H9 (cell line): ENCODE results near the gene CD244. TPM values are rescaled to one million over a fixed set of nuclear protein-coding genes. Genes with fewer than 3 reads are reported as not detected.
"Not testable (repeated sequence)": the region's sequence is repeated elsewhere in the genome, so short reads cannot be mapped to it uniquely, and the experiment has no call there.

Source experiments
- DNase-seq: peaks from one replicate; pipeline ENCODE4 v3.0.0-alpha.2; 2017
- H2AFZ ChIP-seq: one replicate; pipeline ENCODE4 v1.6.1; 2013; ENCODE audit warnings: mild to moderate bottlenecking, low read length, control low read depth, moderate library complexity
- H2AK5ac ChIP-seq: 2 replicates; pipeline ENCODE4 v1.6.1; 2013; ENCODE audit warnings: low read length, control low read depth, mixed read lengths; ENCODE audit not compliant: insufficient read length
- H2BK120ac ChIP-seq: one replicate; pipeline ENCODE4 v1.6.1; 2013; ENCODE audit warnings: low read depth, mild to moderate bottlenecking, low read length, control low read depth, inconsistent platforms; ENCODE audit not compliant: poor library complexity, severe bottlenecking
- H2BK12ac ChIP-seq: 2 replicates; pipeline ENCODE4 v1.6.1; 2013; ENCODE audit warnings: low read length, control low read depth, mixed read lengths, low read depth; ENCODE audit not compliant: insufficient read length
- H2BK15ac ChIP-seq: 2 replicates; pipeline ENCODE4 v1.6.1; 2013; ENCODE audit warnings: low read depth, low read length, control low read depth
- H2BK20ac ChIP-seq: one replicate; pipeline ENCODE4 v1.6.1; 2013; ENCODE audit warnings: low read depth, mild to moderate bottlenecking, low read length, control low read depth, inconsistent platforms; ENCODE audit not compliant: poor library complexity, severe bottlenecking
- H2BK5ac ChIP-seq: 2 replicates; pipeline ENCODE4 v1.6.1; 2013; ENCODE audit warnings: low read length, control low read depth, mixed read lengths; ENCODE audit not compliant: insufficient read length
- H3K14ac ChIP-seq: 2 replicates; pipeline ENCODE4 v1.6.1; 2013; ENCODE audit warnings: low read length, control low read depth; ENCODE audit not compliant: insufficient read depth
- H3K18ac ChIP-seq: 2 replicates; pipeline ENCODE4 v1.6.1; 2013; ENCODE audit warnings: low read depth, mild to moderate bottlenecking, mixed read lengths, low read length, control low read depth; ENCODE audit not compliant: insufficient read length
- H3K23ac ChIP-seq: 2 replicates; pipeline ENCODE4 v1.6.1; 2013; ENCODE audit warnings: low read length, control low read depth, mixed read lengths, low read depth; ENCODE audit not compliant: insufficient read length
- H3K23me2 ChIP-seq: 2 replicates; pipeline ENCODE4 v1.6.1; 2013; ENCODE audit warnings: low read depth, mild to moderate bottlenecking, mixed read lengths, low read length, control low read depth; ENCODE audit not compliant: insufficient read length, poor library complexity, severe bottlenecking
- H3K27ac ChIP-seq: 2 replicates; pipeline ENCODE4 v1.5.1; 2013; ENCODE audit warnings: low read length, control low read depth, mixed read lengths, low read depth; ENCODE audit not compliant: insufficient read length
- H3K27me3 ChIP-seq: 2 replicates; pipeline ENCODE4 v1.6.1; 2013; ENCODE audit warnings: low read length, control low read depth, inconsistent platforms; ENCODE audit not compliant: insufficient read depth
- H3K4ac ChIP-seq: 2 replicates; pipeline ENCODE4 v1.6.1; 2013; ENCODE audit warnings: low read depth, mild to moderate bottlenecking, control low read depth, inconsistent platforms, low read length, moderate library complexity
- H3K4me1 ChIP-seq: 2 replicates; pipeline ENCODE4 v1.6.1; 2013; ENCODE audit warnings: low read length, control low read depth, inconsistent platforms; ENCODE audit not compliant: insufficient read depth
- H3K4me2 ChIP-seq: 2 replicates; pipeline ENCODE4 v1.6.1; 2013; ENCODE audit warnings: low read length, control low read depth, mixed read lengths; ENCODE audit not compliant: insufficient read length, insufficient read depth
- H3K56ac ChIP-seq: 2 replicates; pipeline ENCODE4 v1.6.1; 2013; ENCODE audit warnings: low read depth, mild to moderate bottlenecking, mixed read lengths, low read length, control low read depth; ENCODE audit not compliant: insufficient read length
- H3K79me1 ChIP-seq: 2 replicates; pipeline ENCODE4 v1.6.1; 2013; ENCODE audit warnings: low read depth, mild to moderate bottlenecking, moderate library complexity, low read length, control low read depth, inconsistent platforms; ENCODE audit not compliant: insufficient read depth, poor library complexity, severe bottlenecking
- H3K79me2 ChIP-seq: 2 replicates; pipeline ENCODE4 v1.6.1; 2013; ENCODE audit warnings: low read length, control low read depth, inconsistent platforms; ENCODE audit not compliant: insufficient read depth
- H3K9ac ChIP-seq: 2 replicates; pipeline ENCODE4 v1.6.1; 2013; ENCODE audit warnings: low read length, control low read depth, mixed read lengths; ENCODE audit not compliant: insufficient read length; ENCODE audit errors: extremely low read depth
- H3K9me3 ChIP-seq: one replicate; pipeline ENCODE4 v1.6.1; 2013; ENCODE audit warnings: low read depth, low read length, inconsistent platforms; ENCODE audit not compliant: control insufficient read depth
- H3T11ph ChIP-seq: one replicate; pipeline ENCODE4 v1.6.1; 2013; ENCODE audit warnings: mild to moderate bottlenecking, low read length, control low read depth, inconsistent platforms
- H4K20me1 ChIP-seq: one replicate; pipeline ENCODE4 v1.6.1; 2013; ENCODE audit not compliant: control insufficient read depth, insufficient read length, insufficient read depth
- H4K5ac ChIP-seq: 2 replicates; pipeline ENCODE4 v1.6.1; 2013; ENCODE audit warnings: low read depth, mild to moderate bottlenecking, mixed read lengths, low read length, control low read depth; ENCODE audit not compliant: insufficient read length
- H4K8ac ChIP-seq: replicated peaks from 2 replicates; pipeline ENCODE4 v1.6.1; 2013; ENCODE audit warnings: low read length, control low read depth, mixed read lengths, low read depth; ENCODE audit not compliant: insufficient read length
- H4K91ac ChIP-seq: 2 replicates; pipeline ENCODE4 v1.6.1; 2013; ENCODE audit warnings: low read depth, mild to moderate bottlenecking, moderate library complexity, mixed read lengths, low read length, control low read depth; ENCODE audit not compliant: insufficient read length
- H3K27ac Mint-ChIP-seq, 3 experiments: 2 replicates in 2 of 3; 3 replicates in 1 of 3; pipeline ENCODE4 v1.8.0; 2020 to 2021; ENCODE audit warnings: mixed read lengths in 3 of 3, mild to moderate bottlenecking in 1 of 3, moderate library complexity in 1 of 3
- H3K27me3 Mint-ChIP-seq: 2 replicates; pipeline ENCODE4 v1.8.0; 2021; ENCODE audit warnings: low read depth, mild to moderate bottlenecking, moderate library complexity, mixed read lengths
- H3K36me3 Mint-ChIP-seq, 3 experiments: 2 replicates in 2 of 3; 3 replicates in 1 of 3; pipeline ENCODE4 v1.8.0; 2020 to 2021; ENCODE audit warnings: low read depth in 3 of 3, mixed read lengths in 3 of 3; ENCODE audit not compliant: insufficient read depth in 1 of 3
- H3K4me1 Mint-ChIP-seq, 2 experiments: 2 replicates each; pipeline ENCODE4 v1.8.0; 2020; ENCODE audit warnings: mixed read lengths in 2 of 2
- H3K4me3 Mint-ChIP-seq, 2 experiments: 2 replicates in 1 of 2; 3 replicates in 1 of 2; pipeline ENCODE4 v1.8.0; 2020 to 2021; ENCODE audit warnings: mild to moderate bottlenecking in 2 of 2, mixed read lengths in 2 of 2, moderate library complexity in 1 of 2
- H3K9me3 Mint-ChIP-seq, 2 experiments: 2 replicates in 1 of 2; 3 replicates in 1 of 2; pipeline ENCODE4 v1.8.0; 2020; ENCODE audit warnings: mild to moderate bottlenecking in 2 of 2, mixed read lengths in 2 of 2, moderate library complexity in 1 of 2
- WGBS: extraction: QIAGEN DNeasy Blood & Tissue Kit; methylation state at CpG from one replicate; pipeline ENCODE4 v1.1.7; 2013; ENCODE audit warnings: missing lambda C conversion rate, low lambda C conversion rate, mixed read lengths; ENCODE audit not compliant: insufficient read length; ENCODE audit errors: extremely low coverage; 5-methylcytosine and 5-hydroxymethylcytosine counted together
- total RNA-seq: library from RNA; stranded (reverse); gene quantifications from 2 replicates; pipeline ENCODE4 v1.2.1, GENCODE V29; 2021
- TF ChIP-seq, protein P1 (sequence below): fragments of 200-600 bp; sonication (generic); conservative IDR thresholded peaks from 3 replicates; pipeline ENCODE4 v1.8.0; 2021; ENCODE audit warnings: antibody characterized with exemption, mild to moderate bottlenecking

Gene CD244
- total RNA-seq, 1 experiment from 2014 or later = not detected

DNA sequence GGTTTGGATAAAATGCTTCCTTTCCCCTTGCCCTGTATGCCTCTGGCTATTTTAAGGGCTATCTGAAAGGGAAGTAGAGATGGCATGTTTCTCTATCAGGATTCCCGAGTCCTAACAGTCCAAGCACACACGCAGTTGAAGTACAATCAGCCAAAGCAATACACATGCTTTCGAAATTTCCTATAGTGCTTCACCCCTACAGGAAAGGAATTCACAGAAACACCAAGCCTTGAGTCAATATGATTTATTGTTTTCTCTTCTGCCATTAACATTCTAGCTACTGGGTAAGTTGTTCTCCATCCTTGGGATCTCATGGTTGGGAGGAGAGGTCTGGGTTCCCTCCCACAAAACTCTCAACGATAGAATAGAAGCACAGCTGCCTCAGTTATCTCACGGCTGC, 13.6 kb upstream of the CD244 start:
- Histone ChIP-seq H4K20me1 (no peaks in the 10 kb centered on the region), H3K4me2 (no peak overlapping the region), H2AFZ (no peak overlapping the region), H4K91ac (no peak overlapping the region), H3K23me2 (no peaks in the 10 kb centered on the region), H3K56ac (no peak overlapping the region), H4K8ac (no peak overlapping the region), H2BK15ac (no peak overlapping the region), H3K79me1 (no peaks in the 10 kb centered on the region), H3K9ac (no peak overlapping the region), H3T11ph (no peak overlapping the region), H2BK120ac (no peak overlapping the region), H3K27me3 (no peaks in the 10 kb centered on the region), H3K79me2 (no peaks in the 10 kb centered on the region), H3K14ac (no peak overlapping the region), H3K27ac (no peak overlapping the region), H2AK5ac (no peak overlapping the region), H4K5ac (no peak overlapping the region), H2BK12ac (no peak overlapping the region), H2BK5ac (no peak overlapping the region), H3K4me1 (no peaks in the 10 kb centered on the region), H3K4ac (no peak overlapping the region), H3K18ac (no peak overlapping the region), H3K9me3 (no peaks in the 10 kb centered on the region), H2BK20ac (no peak overlapping the region), H3K23ac (no peak overlapping the region)
- TF ChIP-seq, protein P1, sequence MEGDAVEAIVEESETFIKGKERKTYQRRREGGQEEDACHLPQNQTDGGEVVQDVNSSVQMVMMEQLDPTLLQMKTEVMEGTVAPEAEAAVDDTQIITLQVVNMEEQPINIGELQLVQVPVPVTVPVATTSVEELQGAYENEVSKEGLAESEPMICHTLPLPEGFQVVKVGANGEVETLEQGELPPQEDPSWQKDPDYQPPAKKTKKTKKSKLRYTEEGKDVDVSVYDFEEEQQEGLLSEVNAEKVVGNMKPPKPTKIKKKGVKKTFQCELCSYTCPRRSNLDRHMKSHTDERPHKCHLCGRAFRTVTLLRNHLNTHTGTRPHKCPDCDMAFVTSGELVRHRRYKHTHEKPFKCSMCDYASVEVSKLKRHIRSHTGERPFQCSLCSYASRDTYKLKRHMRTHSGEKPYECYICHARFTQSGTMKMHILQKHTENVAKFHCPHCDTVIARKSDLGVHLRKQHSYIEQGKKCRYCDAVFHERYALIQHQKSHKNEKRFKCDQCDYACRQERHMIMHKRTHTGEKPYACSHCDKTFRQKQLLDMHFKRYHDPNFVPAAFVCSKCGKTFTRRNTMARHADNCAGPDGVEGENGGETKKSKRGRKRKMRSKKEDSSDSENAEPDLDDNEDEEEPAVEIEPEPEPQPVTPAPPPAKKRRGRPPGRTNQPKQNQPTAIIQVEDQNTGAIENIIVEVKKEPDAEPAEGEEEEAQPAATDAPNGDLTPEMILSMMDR = no peak
- Mint-ChIP-seq H3K36me3 (no peaks in the 10 kb centered on the region), H3K4me1 (peaks cover 9 to 12% of the 10 kb centered on the region in 2 experiments), H3K9me3 (0 out of 5 replicates have a peak, but pooled peaks cover 0 to 2% of the 10 kb centered on the region in 2 experiments), H3K27me3 (no peaks in the 10 kb centered on the region; the same call in none of the 2 replicates), H3K27ac (no peak overlapping the region), H3K4me3 (no peak overlapping the region)
- no peak for DNase-seq
- WGBS = no CpG with 5 or more reads among the region's 5 CpGs

DNA sequence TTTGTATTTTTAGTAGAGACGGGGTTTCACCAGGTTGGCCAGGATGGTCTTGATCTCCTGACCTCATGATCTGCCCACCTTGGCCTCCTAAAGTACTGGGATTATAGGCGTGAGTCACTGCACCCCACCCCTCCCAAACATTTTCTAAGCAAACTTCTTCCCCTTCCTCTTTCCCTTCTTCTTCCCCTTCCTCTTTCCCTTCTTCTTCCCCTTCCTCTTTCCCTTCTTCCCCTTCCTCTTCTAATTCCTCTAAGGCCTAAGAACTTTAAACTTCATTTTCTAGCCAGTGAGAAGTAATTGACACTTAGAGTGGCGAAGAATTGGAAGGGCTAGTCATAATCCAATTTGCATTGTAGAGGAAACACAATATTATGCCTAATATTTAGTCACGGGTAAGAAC, 12.9 kb upstream of the CD244 start:
- not testable (repeated sequence) for H3K56ac ChIP-seq, H2BK120ac ChIP-seq, H3K4me1 ChIP-seq, H3K27ac Mint-ChIP-seq, H3K27me3 Mint-ChIP-seq, H4K91ac ChIP-seq, H3K27ac ChIP-seq, H3K9me3 ChIP-seq, H3K23ac ChIP-seq, H2BK15ac ChIP-seq, H4K5ac ChIP-seq, H3K9ac ChIP-seq, H4K8ac ChIP-seq, H3K9me3 Mint-ChIP-seq, H3K18ac ChIP-seq, H3K79me1 ChIP-seq, H2BK5ac ChIP-seq, H2BK12ac ChIP-seq, H2BK20ac ChIP-seq, DNase-seq, H3K36me3 Mint-ChIP-seq, H3K23me2 ChIP-seq, H3K14ac ChIP-seq, H3K4ac ChIP-seq, H2AK5ac ChIP-seq, H4K20me1 ChIP-seq, H3K4me3 Mint-ChIP-seq, H3K4me2 ChIP-seq, H3K79me2 ChIP-seq, H2AFZ ChIP-seq, H3T11ph ChIP-seq, H3K27me3 ChIP-seq
- no CpG with 5 or more reads among the region's 4 CpGs for WGBS
- peaks cover 12 to 15% of the 10 kb centered on the region in 2 experiments for H3K4me1 Mint-ChIP-seq
